Karpas-422 (cell line): ENCODE results near the gene ADGRF3. TPM values are rescaled to one million over a fixed set of nuclear protein-coding genes. Genes with fewer than 3 reads are reported as not detected.
"Not testable (repeated sequence)": the region's sequence is repeated elsewhere in the genome, so short reads cannot be mapped to it uniquely, and the experiment has no call there.

Experiments
- DNase-seq: peaks from one replicate; pipeline ENCODE4 v3.0.0-alpha.2; 2015
- H2AFZ ChIP-seq: fragments of 200-600 bp; sonication (generic); 2 replicates; pipeline ENCODE4 v1.6.1; 2014; ENCODE audit warnings: antibody characterized with exemption, low read length, mixed read lengths
- H3K27ac ChIP-seq: fragments of 200-600 bp; sonication (generic); 2 replicates; pipeline ENCODE4 v1.5.1; 2014; ENCODE audit warnings: mild to moderate bottlenecking, low read length, moderate library complexity
- H3K27me3 ChIP-seq: fragments of 200-600 bp; sonication (generic); 2 replicates; pipeline ENCODE4 v1.6.1; 2014; ENCODE audit warnings: low read length, mixed read lengths
- H3K36me3 ChIP-seq: fragments of 200-600 bp; sonication (generic); 2 replicates; pipeline ENCODE4 v1.6.1; 2014; ENCODE audit warnings: low read length, mixed read lengths; ENCODE audit not compliant: insufficient read depth
- H3K4me1 ChIP-seq: fragments of 200-600 bp; sonication (generic); 2 replicates; pipeline ENCODE4 v1.6.1; 2014; ENCODE audit warnings: mild to moderate bottlenecking, low read length, mixed read lengths
- H3K4me2 ChIP-seq: fragments of 200-600 bp; sonication (generic); 2 replicates; pipeline ENCODE4 v1.6.1; 2014; ENCODE audit warnings: low read length, low read depth, mild to moderate bottlenecking; ENCODE audit not compliant: poor library complexity, severe bottlenecking
- H3K4me3 ChIP-seq: fragments of 200-600 bp; sonication (generic); 2 replicates; pipeline ENCODE4 v1.5.1; 2014; ENCODE audit warnings: mild to moderate bottlenecking, antibody characterized with exemption, low read length, mixed read lengths
- H3K79me2 ChIP-seq: fragments of 200-600 bp; sonication (generic); 2 replicates; pipeline ENCODE4 v1.6.1; 2014; ENCODE audit warnings: mild to moderate bottlenecking, low read length, mixed read lengths
- H3K9ac ChIP-seq: fragments of 200-600 bp; sonication (generic); 2 replicates; pipeline ENCODE4 v1.6.0; 2014; ENCODE audit warnings: low read length
- H3K9me2 ChIP-seq: fragments of 200-600 bp; sonication (generic), shearing (Covaris generic); replicated peaks from 2 replicates; pipeline ENCODE4 v1.6.0; 2014; ENCODE audit warnings: mild to moderate bottlenecking, low read length, moderate library complexity; ENCODE audit not compliant: insufficient read depth
- H3K9me3 ChIP-seq: fragments of 300-700, 200-600 bp; sonication (generic); 2 replicates; pipeline ENCODE4 v1.6.1; 2014; ENCODE audit warnings: low read length, mixed read lengths
- H4K20me1 ChIP-seq: fragments of 200-600 bp; sonication (generic); 2 replicates; pipeline ENCODE4 v1.6.1; 2014; ENCODE audit warnings: mild to moderate bottlenecking, antibody characterized with exemption, low read length, low read depth; ENCODE audit not compliant: insufficient read depth
- total RNA-seq: library from RNA; depleted of rRNA; stranded (reverse); fragments of >200 nt; shearing (Covaris generic); gene quantifications from 2 replicates; pipeline ENCODE4 v1.2.3, GENCODE V29; 2014; ENCODE audit warnings: low replicate concordance

Gene ADGRF3
- total RNA-seq, 1 experiment from 2014 or later, result not detected

- Histone ChIP-seq H3K9ac (no peak overlapping the region), H3K27ac (no peak overlapping the region), H4K20me1 (no peaks in the 10 kb centered on the region), H3K79me2 (no peaks in the 10 kb centered on the region), H3K9me2 (no peaks in the 10 kb centered on the region), H2AFZ (no peak overlapping the region), H3K27me3 (no peaks in the 10 kb centered on the region), H3K4me3 (no peak overlapping the region), H3K4me1 (0 out of 2 replicates have a peak, but pooled peaks cover 1% of the 10 kb centered on the region), H3K9me3 (no peaks in the 10 kb centered on the region), H3K36me3 (no peaks in the 10 kb centered on the region), H3K4me2 (no peak overlapping the region)
- no peak for DNase-seq
Measured at GRCh38 chr2:26309921-26310320, 36.7 kb downstream of the ADGRF3 start.

- no peaks in the 10 kb centered on the region for H3K36me3 ChIP-seq
- H3K9me3 ChIP-seq, result no peaks in the 10 kb centered on the region
- no peaks in the 10 kb centered on the region for H3K9me2 ChIP-seq
- no peak overlapping the region for H2AFZ ChIP-seq
- no peaks in the 10 kb centered on the region for H3K27me3 ChIP-seq
- H3K27ac ChIP-seq, result no peak overlapping the region
- no peak for DNase-seq
- H3K4me3 ChIP-seq, result no peak overlapping the region
- no peaks in the 10 kb centered on the region for H3K4me1 ChIP-seq
- H4K20me1 ChIP-seq, result no peaks in the 10 kb centered on the region
- no peak overlapping the region for H3K4me2 ChIP-seq
- H3K9ac ChIP-seq, result no peak overlapping the region
- H3K79me2 ChIP-seq, result no peaks in the 10 kb centered on the region
Measured at GRCh38 chr2:26305540-26305939, 41.0 kb downstream of the ADGRF3 start.

- H4K20me1 ChIP-seq, H3K27ac ChIP-seq, H3K79me2 ChIP-seq, H3K36me3 ChIP-seq, DNase-seq, H3K27me3 ChIP-seq, H3K4me1 ChIP-seq, H3K4me3 ChIP-seq, H3K9me3 ChIP-seq, H2AFZ ChIP-seq, H3K9ac ChIP-seq, H3K9me2 ChIP-seq, H3K4me2 ChIP-seq: not testable (repeated sequence)
Measured at GRCh38 chr2:26305094-26305493, 41.5 kb downstream of the ADGRF3 start.

- Histone ChIP-seq H3K79me2 (no peaks in the 10 kb centered on the region), H3K9me2 (no peaks in the 10 kb centered on the region), H3K4me1 (peaks cover 12% of the 10 kb centered on the region), H4K20me1 (no peaks in the 10 kb centered on the region), H3K27me3 (no peaks in the 10 kb centered on the region), H3K4me2 (no peak overlapping the region), H2AFZ (no peak overlapping the region), H3K4me3 (no peak overlapping the region), H3K36me3 (no peaks in the 10 kb centered on the region), H3K27ac (no peak overlapping the region), H3K9me3 (no peaks in the 10 kb centered on the region), H3K9ac (no peak overlapping the region)
- DNase-seq, result no peak
Measured at GRCh38 chr2:26302846-26303245, 43.7 kb downstream of the ADGRF3 start.

- Histone ChIP-seq H4K20me1 (no peaks in the 10 kb centered on the region), H3K36me3 (no peaks in the 10 kb centered on the region), H3K4me1 (peaks cover 12% of the 10 kb centered on the region), H3K4me3 (no peak overlapping the region), H2AFZ (no peak overlapping the region), H3K27me3 (no peaks in the 10 kb centered on the region), H3K9me3 (no peaks in the 10 kb centered on the region), H3K79me2 (no peaks in the 10 kb centered on the region), H3K4me2 (no peak overlapping the region), H3K27ac (no peak overlapping the region), H3K9ac (no peak overlapping the region), H3K9me2 (no peaks in the 10 kb centered on the region)
- DNase-seq, result no peak
Measured at GRCh38 chr2:26300234-26300925, 46.2 kb downstream of the ADGRF3 start.

GRCh38 chr2:26299471-26300101 is 47.0 kb downstream of the ADGRF3 start:
- H3K27me3 ChIP-seq, result no peaks in the 10 kb centered on the region
- peaks cover 12% of the 10 kb centered on the region for H3K4me1 ChIP-seq
- no peaks in the 10 kb centered on the region for H3K79me2 ChIP-seq
- no peak for DNase-seq
- no peak overlapping the region for H3K27ac ChIP-seq
- no peaks in the 10 kb centered on the region for H4K20me1 ChIP-seq
- peak overlapping the region; percentile 68 for H3K4me3 ChIP-seq
- no peaks in the 10 kb centered on the region for H3K9me2 ChIP-seq
- no peaks in the 10 kb centered on the region for H3K36me3 ChIP-seq
- peak overlapping the region; percentile 82 for H3K4me2 ChIP-seq
- H2AFZ ChIP-seq, result peak overlapping the region; percentile 96; the same call in 1 of the 2 replicates
- H3K9ac ChIP-seq, result peak overlapping the region; percentile 57
- H3K9me3 ChIP-seq, result no peaks in the 10 kb centered on the region

GRCh38 chr2:26298638-26299393 is 47.8 kb downstream of the ADGRF3 start:
- peak; percentile 47 for DNase-seq
- H3K27me3 ChIP-seq, result no peaks in the 10 kb centered on the region
- no peaks in the 10 kb centered on the region for H3K9me3 ChIP-seq
- H3K27ac ChIP-seq, result no peak overlapping the region
- H4K20me1 ChIP-seq, result no peaks in the 10 kb centered on the region
- H3K36me3 ChIP-seq, result no peaks in the 10 kb centered on the region
- H2AFZ ChIP-seq, result peak overlapping the region; percentile 96
- H3K9me2 ChIP-seq, result no peaks in the 10 kb centered on the region
- peaks cover 12% of the 10 kb centered on the region for H3K4me1 ChIP-seq
- H3K4me3 ChIP-seq, result peak overlapping the region; percentile 68
- peak overlapping the region; percentile 82 for H3K4me2 ChIP-seq
- peak overlapping the region; percentile 57 for H3K9ac ChIP-seq
- no peaks in the 10 kb centered on the region for H3K79me2 ChIP-seq

GRCh38 chr2:26298286-26298637 is 48.3 kb downstream of the ADGRF3 start:
- H3K9ac ChIP-seq, result no peak overlapping the region
- H3K27me3 ChIP-seq, result no peaks in the 10 kb centered on the region
- peaks cover 12% of the 10 kb centered on the region for H3K4me1 ChIP-seq
- no peaks in the 10 kb centered on the region for H3K79me2 ChIP-seq
- no peaks in the 10 kb centered on the region for H3K36me3 ChIP-seq
- H3K9me2 ChIP-seq, result no peaks in the 10 kb centered on the region
- H3K9me3 ChIP-seq, result no peaks in the 10 kb centered on the region
- no peak for DNase-seq
- H4K20me1 ChIP-seq, result no peaks in the 10 kb centered on the region
- no peak overlapping the region for H3K27ac ChIP-seq
- H3K4me2 ChIP-seq, result no peak overlapping the region
- H2AFZ ChIP-seq, result no peak overlapping the region
- no peak overlapping the region for H3K4me3 ChIP-seq
